Natural killer cell (primary cell): ENCODE data around the gene PCDHA7. TPM values are rescaled to one million over a fixed set of nuclear protein-coding genes. Genes with fewer than 3 reads are reported as not detected.

Source experiments
- ATAC-seq, 3 donors: fragments of 150-1000 bp in 2 of 3; fragments of 200-7000 bp in 1 of 3; cut with Tn5 transposase; 1 replicate in 1 of 3; 2 replicates in 2 of 3; pipeline ENCODE4 v1.10.0; 2021; ENCODE audit warnings: mild to moderate bottlenecking in 2 of 3, moderate library complexity in 2 of 3
- DNase-seq, 2 donors: peaks; one replicate each; pipeline versions ENCODE4 v3.0.0 to v3.0.0-alpha.2; 2013 to 2021; ENCODE audit warnings: mixed read lengths in 1 of 2
- H3K27ac ChIP-seq: one replicate; pipeline ENCODE4 v1.5.1; 2013; ENCODE audit warnings: mild to moderate bottlenecking, low read length
- H3K27me3 ChIP-seq: one replicate; pipeline ENCODE4 v1.6.1; 2013; ENCODE audit warnings: low read length; ENCODE audit not compliant: control insufficient read depth, insufficient read depth
- H3K36me3 ChIP-seq: one replicate; pipeline ENCODE4 v1.6.1; 2013; ENCODE audit warnings: low read length; ENCODE audit not compliant: control insufficient read depth, insufficient read depth
- H3K4me1 ChIP-seq: one replicate; pipeline ENCODE4 v1.6.1; 2013; ENCODE audit warnings: low read length; ENCODE audit not compliant: control insufficient read depth, insufficient read depth
- H3K4me3 ChIP-seq: one replicate; pipeline ENCODE4 v1.5.1; 2013; ENCODE audit warnings: low read length
- H3K9me3 ChIP-seq: one replicate; pipeline ENCODE4 v1.6.1; 2013; ENCODE audit warnings: low read length; ENCODE audit not compliant: control insufficient read depth, insufficient read depth
- H3K27ac Mint-ChIP-seq, 2 donors: one replicate each; pipeline ENCODE4 v1.8.0; 2022; ENCODE audit warnings: mild to moderate bottlenecking in 2 of 2, mixed read lengths in 2 of 2, moderate library complexity in 1 of 2
- H3K27me3 Mint-ChIP-seq, 2 donors: one replicate each; pipeline ENCODE4 v1.8.0; 2022; ENCODE audit warnings: low read depth in 2 of 2, mixed read lengths in 2 of 2
- H3K36me3 Mint-ChIP-seq: one replicate; pipeline ENCODE4 v1.8.0; 2022; ENCODE audit warnings: mixed read lengths
- H3K4me1 Mint-ChIP-seq, 2 donors: one replicate each; pipeline ENCODE4 v1.8.0; 2022; ENCODE audit warnings: mixed read lengths in 2 of 2
- H3K4me3 Mint-ChIP-seq: one replicate; pipeline ENCODE4 v1.8.0; 2022; ENCODE audit warnings: mild to moderate bottlenecking, moderate library complexity, mixed read lengths
- H3K9me3 Mint-ChIP-seq, 2 donors: one replicate each; pipeline ENCODE4 v1.8.0; 2022; ENCODE audit warnings: mixed read lengths in 2 of 2
- WGBS: methylation state at CpG from one replicate; pipeline ENCODE4 v1.1.7; 2013; ENCODE audit warnings: missing lambda C conversion rate; ENCODE audit not compliant: insufficient coverage; 5-methylcytosine and 5-hydroxymethylcytosine counted together
- intact Hi-C: fragments of 100-400 bp; cut with micrococcal nuclease; formaldehyde crosslinking; loops from one replicate; pipeline ENCODE4 v1.14.2; 2022
- total RNA-seq, 4 donors: library from RNA; stranded (reverse); fragments of 120-200 nt in 1 of 4; gene quantifications; one replicate each; pipeline versions ENCODE4 v1.2.3 to v1.2.4, GENCODE V29; 2013 to 2022
- TF ChIP-seq, protein P1 (sequence below): fragments of 200-600 bp; IDR thresholded peaks from one replicate; pipeline ENCODE4 v1.8.0; 2022; ENCODE audit warnings: antibody characterized with exemption

Gene PCDHA7
- total RNA-seq, 3 donors from 2014 or later (not counting 1 experiment from before 2014, with no cell fraction given) = not detected

GRCh38 chr5:140883927-140884697, 50.0 kb downstream of the PCDHA7 start:
- Histone ChIP-seq H3K36me3 (no peaks in the 10 kb centered on the region), H3K9me3 (peaks cover 14% of the 10 kb centered on the region), H3K27ac (no peak overlapping the region), H3K4me1 (no peaks in the 10 kb centered on the region), H3K4me3 (no peak overlapping the region), H3K27me3 (peaks cover 5% of the 10 kb centered on the region)
- H3K4me3 Mint-ChIP-seq = no peak overlapping the region
- ATAC-seq (no peak), DNase-seq (no peak)
- H3K36me3 Mint-ChIP-seq = no peaks in the 10 kb centered on the region
- WGBS = 46% methylated on average over 79 of the region's 79 CpGs
- peaks cover 6% of the 10 kb centered on the region in 2 donors for H3K27me3 Mint-ChIP-seq
- H3K27ac Mint-ChIP-seq = no peak overlapping the region
- intact Hi-C loops = no loop called here
- TF ChIP-seq, protein P1, sequence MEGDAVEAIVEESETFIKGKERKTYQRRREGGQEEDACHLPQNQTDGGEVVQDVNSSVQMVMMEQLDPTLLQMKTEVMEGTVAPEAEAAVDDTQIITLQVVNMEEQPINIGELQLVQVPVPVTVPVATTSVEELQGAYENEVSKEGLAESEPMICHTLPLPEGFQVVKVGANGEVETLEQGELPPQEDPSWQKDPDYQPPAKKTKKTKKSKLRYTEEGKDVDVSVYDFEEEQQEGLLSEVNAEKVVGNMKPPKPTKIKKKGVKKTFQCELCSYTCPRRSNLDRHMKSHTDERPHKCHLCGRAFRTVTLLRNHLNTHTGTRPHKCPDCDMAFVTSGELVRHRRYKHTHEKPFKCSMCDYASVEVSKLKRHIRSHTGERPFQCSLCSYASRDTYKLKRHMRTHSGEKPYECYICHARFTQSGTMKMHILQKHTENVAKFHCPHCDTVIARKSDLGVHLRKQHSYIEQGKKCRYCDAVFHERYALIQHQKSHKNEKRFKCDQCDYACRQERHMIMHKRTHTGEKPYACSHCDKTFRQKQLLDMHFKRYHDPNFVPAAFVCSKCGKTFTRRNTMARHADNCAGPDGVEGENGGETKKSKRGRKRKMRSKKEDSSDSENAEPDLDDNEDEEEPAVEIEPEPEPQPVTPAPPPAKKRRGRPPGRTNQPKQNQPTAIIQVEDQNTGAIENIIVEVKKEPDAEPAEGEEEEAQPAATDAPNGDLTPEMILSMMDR = no peak
- H3K4me1 Mint-ChIP-seq = no peaks in the 10 kb centered on the region
- peaks cover 9 to 17% of the 10 kb centered on the region in 2 donors for H3K9me3 Mint-ChIP-seq

Other genes with a start within 250 kb of the PCDHA7 start
- 10 to 100 TPM in 1 of 3 donors, 1 to 10 TPM in 2; 1.4 to 15.9 (median 7.0) TPM for gene CD14, start 201.1 kb upstream of the PCDHA7 start, total RNA-seq
- gene TMCO6, start 194.8 kb upstream of the PCDHA7 start, total RNA-seq = 10 to 100 TPM; 17.9 to 19.5 (median 18.8) TPM
- gene NDUFA2, start 186.6 kb upstream of the PCDHA7 start, total RNA-seq = 10 to 100 TPM; 41.0 to 48.3 (median 42.8) TPM
- gene IK, start 186.4 kb upstream of the PCDHA7 start, total RNA-seq = 100 to 1,000 TPM; 144 to 204 (median 148) TPM
- 10 to 100 TPM; 42.3 to 45.1 (median 43.3) TPM for gene WDR55, start 169.4 kb upstream of the PCDHA7 start, total RNA-seq
- gene DND1, start 160.7 kb upstream of the PCDHA7 start, total RNA-seq = 1 to 10 TPM in 2 of 3 donors, under 1 TPM in 1; 0.90 to 1.1 (median 1.1) TPM
- 10 to 100 TPM; 62.4 to 73.8 (median 68.3) TPM for gene HARS1, start 142.9 kb upstream of the PCDHA7 start, total RNA-seq
- gene HARS2, start 142.8 kb upstream of the PCDHA7 start, total RNA-seq = 10 to 100 TPM; 42.5 to 48.4 (median 45.6) TPM
- 10 to 100 TPM; 47.0 to 50.4 (median 49.5) TPM for gene ZMAT2, start 133.8 kb upstream of the PCDHA7 start, total RNA-seq
- not detected for gene PCDHA1, start 48.1 kb upstream of the PCDHA7 start, total RNA-seq
- gene PCDHA2, start 39.4 kb upstream of the PCDHA7 start, total RNA-seq = not detected
- not detected for gene PCDHA3, start 33.2 kb upstream of the PCDHA7 start, total RNA-seq
- not detected for gene PCDHA4, start 27.2 kb upstream of the PCDHA7 start, total RNA-seq
- not detected for gene PCDHA5, start 12.7 kb upstream of the PCDHA7 start, total RNA-seq
- not detected for gene PCDHA6, start 6.3 kb upstream of the PCDHA7 start, total RNA-seq
- gene PCDHA8, start 6.9 kb downstream of the PCDHA7 start, total RNA-seq = not detected
- not detected for gene PCDHA9, start 14.1 kb downstream of the PCDHA7 start, total RNA-seq
- gene PCDHA10, start 21.6 kb downstream of the PCDHA7 start, total RNA-seq = not detected
- not detected for gene PCDHA11, start 34.7 kb downstream of the PCDHA7 start, total RNA-seq
- gene PCDHA12, start 41.0 kb downstream of the PCDHA7 start, total RNA-seq = not detected
- not detected for gene PCDHA13, start 47.9 kb downstream of the PCDHA7 start, total RNA-seq
- not detected for gene PCDHAC1, start 92.0 kb downstream of the PCDHA7 start, total RNA-seq
- gene PCDHAC2, start 132.2 kb downstream of the PCDHA7 start, total RNA-seq = not detected
- gene PCDHB1, start 217.1 kb downstream of the PCDHA7 start, total RNA-seq = not detected